ENCODE results near the gene TMA16.
A peak's percentile ranks its signal among the peaks of the same experiment; 100 is the strongest.

TMA16 gene

GRCh38 chr4:163473130-163473529, 21.4 kb upstream of the TMA16 start:
- Histone ChIP-seq H3K4me1 (ENCODE audit: insufficient read depth, insufficient read length) (no peaks in the 10 kb centered on the region), H3K9me3 (ENCODE audit: insufficient read depth, low read length) (no peaks in the 10 kb centered on the region), H3K27me3 (ENCODE audit: insufficient read depth, insufficient read length) (no peaks in the 10 kb centered on the region), H3K36me3 (ENCODE audit: insufficient read depth, insufficient read length, low read length) (no peaks in the 10 kb centered on the region), H3K4me3 (ENCODE audit: insufficient read length, low read depth) (no peak overlapping the region), H3K9ac (ENCODE audit: insufficient read length, low read depth) (no peak overlapping the region)
- TF ChIP-seq YY1 (IDR thresholded peaks at IDR 0.05; ENCODE audit: insufficient read depth, insufficient read length) (no peak), SUZ12 (IDR thresholded peaks at IDR 0.05; ENCODE audit: extremely low read depth, insufficient read depth, insufficient read length) (no peak), ZNF274 (IDR thresholded peaks at IDR 0.05; ENCODE audit: low read depth, low read length) (no peak)
- no peak for DNase-seq (ENCODE audit: low read depth, low spot score)

GRCh38 chr4:163473576-163473975, 20.9 kb upstream of the TMA16 start, which contains the start of gene TKTL2:
TKTL2 (minus strand) TSS chr4:163473754; CDS start chr4:163473734, 20 bp downstream.
- TF ChIP-seq ZNF274 (IDR thresholded peaks at IDR 0.05; ENCODE audit: low read depth, low read length) (no peak), SUZ12 (IDR thresholded peaks at IDR 0.05; ENCODE audit: extremely low read depth, insufficient read depth, insufficient read length) (no peak), YY1 (IDR thresholded peaks at IDR 0.05; ENCODE audit: insufficient read depth, insufficient read length) (no peak)
- no peak within 1 kb of the TSS for H3K4me3 ChIP-seq (ENCODE audit: insufficient read length, low read depth)
- H3K36me3 ChIP-seq (ENCODE audit: insufficient read depth, insufficient read length, low read length) = no peaks in the 10 kb centered on the region
- no peaks in the 10 kb centered on the region for H3K4me1 ChIP-seq (ENCODE audit: insufficient read depth, insufficient read length)
- DNase-seq (ENCODE audit: low read depth, low spot score) = no peak
- no peaks in the 10 kb centered on the region for H3K27me3 ChIP-seq (ENCODE audit: insufficient read depth, insufficient read length)
- H3K9ac ChIP-seq (ENCODE audit: insufficient read length, low read depth) = no peak within 1 kb of the TSS
- H3K9me3 ChIP-seq (ENCODE audit: insufficient read depth, low read length) = no peaks in the 10 kb centered on the region

GRCh38 chr4:163474027-163474426, 20.5 kb upstream of the TMA16 start:
- no peaks in the 10 kb centered on the region for H3K36me3 ChIP-seq (ENCODE audit: insufficient read depth, insufficient read length, low read length)
- no peak overlapping the region for H3K9ac ChIP-seq (ENCODE audit: insufficient read length, low read depth)
- no peaks in the 10 kb centered on the region for H3K9me3 ChIP-seq (ENCODE audit: insufficient read depth, low read length)
- no peaks in the 10 kb centered on the region for H3K4me1 ChIP-seq (ENCODE audit: insufficient read depth, insufficient read length)
- no peaks in the 10 kb centered on the region for H3K27me3 ChIP-seq (ENCODE audit: insufficient read depth, insufficient read length)
- no peak for DNase-seq (ENCODE audit: low read depth, low spot score)
- no peak overlapping the region for H3K4me3 ChIP-seq (ENCODE audit: insufficient read length, low read depth)
- TF ChIP-seq SUZ12 (IDR thresholded peaks at IDR 0.05; ENCODE audit: extremely low read depth, insufficient read depth, insufficient read length) (no peak), ZNF274 (IDR thresholded peaks at IDR 0.05; ENCODE audit: low read depth, low read length) (no peak), YY1 (IDR thresholded peaks at IDR 0.05; ENCODE audit: insufficient read depth, insufficient read length) (no peak)

- H3K4me1 ChIP-seq (ENCODE audit: insufficient read depth, insufficient read length) = no peaks in the 10 kb centered on the region
- TF ChIP-seq ZNF274 (IDR thresholded peaks at IDR 0.05; ENCODE audit: low read depth, low read length) (no peak), SUZ12 (IDR thresholded peaks at IDR 0.05; ENCODE audit: extremely low read depth, insufficient read depth, insufficient read length) (no peak), YY1 (IDR thresholded peaks at IDR 0.05; ENCODE audit: insufficient read depth, insufficient read length) (no peak)
- no peak overlapping the region for H3K4me3 ChIP-seq (ENCODE audit: insufficient read length, low read depth)
- H3K9ac ChIP-seq (ENCODE audit: insufficient read length, low read depth) = no peak overlapping the region
- no peaks in the 10 kb centered on the region for H3K36me3 ChIP-seq (ENCODE audit: insufficient read depth, insufficient read length, low read length)
- H3K9me3 ChIP-seq (ENCODE audit: insufficient read depth, low read length) = no peaks in the 10 kb centered on the region
- no peak for DNase-seq (ENCODE audit: low read depth, low spot score)
- H3K27me3 ChIP-seq (ENCODE audit: insufficient read depth, insufficient read length) = no peaks in the 10 kb centered on the region
Observed at GRCh38 chr4:163476761-163477438, 17.6 kb upstream of the TMA16 start.

- TF ChIP-seq ZNF274 (IDR thresholded peaks at IDR 0.05; ENCODE audit: low read depth, low read length) (no peak), SUZ12 (IDR thresholded peaks at IDR 0.05; ENCODE audit: extremely low read depth, insufficient read depth, insufficient read length) (no peak), YY1 (IDR thresholded peaks at IDR 0.05; ENCODE audit: insufficient read depth, insufficient read length) (no peak)
- H3K9me3 ChIP-seq (ENCODE audit: insufficient read depth, low read length) = peaks cover 5% of the 10 kb centered on the region; the same call in 1 of the 2 replicates
- H3K4me1 ChIP-seq (ENCODE audit: insufficient read depth, insufficient read length) = no peaks in the 10 kb centered on the region
- no peaks in the 10 kb centered on the region for H3K36me3 ChIP-seq (ENCODE audit: insufficient read depth, insufficient read length, low read length)
- no peak for DNase-seq (ENCODE audit: low read depth, low spot score)
- no peaks in the 10 kb centered on the region for H3K27me3 ChIP-seq (ENCODE audit: insufficient read depth, insufficient read length)
- no peak overlapping the region for H3K4me3 ChIP-seq (ENCODE audit: insufficient read length, low read depth)
- H3K9ac ChIP-seq (ENCODE audit: insufficient read length, low read depth) = no peak overlapping the region
Observed at GRCh38 chr4:163482190-163482589, 12.3 kb upstream of the TMA16 start.

- peak; percentile 32 for DNase-seq (ENCODE audit: low read depth, low spot score)
- Histone ChIP-seq H3K9ac (ENCODE audit: insufficient read length, low read depth) (no peak overlapping the region), H3K4me1 (ENCODE audit: insufficient read depth, insufficient read length) (no peaks in the 10 kb centered on the region), H3K27me3 (ENCODE audit: insufficient read depth, insufficient read length) (no peaks in the 10 kb centered on the region), H3K36me3 (ENCODE audit: insufficient read depth, insufficient read length, low read length) (no peaks in the 10 kb centered on the region), H3K9me3 (ENCODE audit: insufficient read depth, low read length) (peaks cover 7% of the 10 kb centered on the region; the same call in 1 of the 2 replicates), H3K4me3 (ENCODE audit: insufficient read length, low read depth) (no peak overlapping the region)
- TF ChIP-seq YY1 (IDR thresholded peaks at IDR 0.05; ENCODE audit: insufficient read depth, insufficient read length) = no peak
- TF ChIP-seq ZNF274 (IDR thresholded peaks at IDR 0.05; ENCODE audit: low read depth, low read length) = no peak
- no peak for TF ChIP-seq SUZ12 (IDR thresholded peaks at IDR 0.05; ENCODE audit: extremely low read depth, insufficient read depth, insufficient read length)
Observed at GRCh38 chr4:163484906-163485305, 9.6 kb upstream of the TMA16 start.

GRCh38 chr4:163485589-163485988, 8.9 kb upstream of the TMA16 start:
- H3K9me3 ChIP-seq (ENCODE audit: insufficient read depth, low read length) = peaks cover 7% of the 10 kb centered on the region; the same call in 1 of the 2 replicates
- no peak overlapping the region for H3K4me3 ChIP-seq (ENCODE audit: insufficient read length, low read depth)
- H3K27me3 ChIP-seq (ENCODE audit: insufficient read depth, insufficient read length) = no peaks in the 10 kb centered on the region
- no peaks in the 10 kb centered on the region for H3K4me1 ChIP-seq (ENCODE audit: insufficient read depth, insufficient read length)
- no peaks in the 10 kb centered on the region for H3K36me3 ChIP-seq (ENCODE audit: insufficient read depth, insufficient read length, low read length)
- H3K9ac ChIP-seq (ENCODE audit: insufficient read length, low read depth) = no peak overlapping the region
- no peak for DNase-seq (ENCODE audit: low read depth, low spot score)
- no peak for TF ChIP-seq YY1 (IDR thresholded peaks at IDR 0.05; ENCODE audit: insufficient read depth, insufficient read length)
- no peak for TF ChIP-seq ZNF274 (IDR thresholded peaks at IDR 0.05; ENCODE audit: low read depth, low read length)
- no peak for TF ChIP-seq SUZ12 (IDR thresholded peaks at IDR 0.05; ENCODE audit: extremely low read depth, insufficient read depth, insufficient read length)
